GM21515 (cell line): ENCODE measurements around the gene COLEC12.
"Not testable (repeated sequence)": the region's sequence is repeated elsewhere in the genome, so short reads cannot be mapped to it uniquely, and the experiment has no call there.

Source experiments
- ATAC-seq: cut with Tn5 transposase; IDR thresholded peaks from one replicate; pipeline ENCODE4 v1.9.1; 2021; ENCODE audit not compliant: unreplicated experiment

COLEC12 gene

DNA sequence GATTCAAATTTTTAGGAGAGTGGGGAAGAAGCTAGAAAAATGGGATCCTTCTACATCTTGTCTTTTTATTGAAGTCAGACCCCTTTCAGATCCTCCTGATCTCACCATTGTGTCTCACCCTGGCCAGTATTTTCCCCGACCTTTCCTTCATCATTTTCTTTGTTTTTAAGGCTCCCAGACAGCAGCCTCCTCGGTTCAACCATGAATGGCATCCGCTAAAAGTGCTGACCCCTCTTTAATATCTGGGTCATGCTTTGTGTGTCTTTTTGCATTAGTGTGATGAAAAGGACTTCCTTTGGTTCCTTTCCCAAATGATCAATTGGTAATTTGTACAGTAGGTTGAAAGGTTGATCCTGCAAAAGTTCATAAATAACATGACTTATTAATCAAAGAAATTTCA is 205.9 kb downstream of the COLEC12 start:
- no peak for ATAC-seq

GRCh38 chr18:293536-293935 is 207.0 kb downstream of the COLEC12 start:
- no peak for ATAC-seq

GRCh38 chr18:292271-292670 is 208.2 kb downstream of the COLEC12 start:
- no peak for ATAC-seq

DNA sequence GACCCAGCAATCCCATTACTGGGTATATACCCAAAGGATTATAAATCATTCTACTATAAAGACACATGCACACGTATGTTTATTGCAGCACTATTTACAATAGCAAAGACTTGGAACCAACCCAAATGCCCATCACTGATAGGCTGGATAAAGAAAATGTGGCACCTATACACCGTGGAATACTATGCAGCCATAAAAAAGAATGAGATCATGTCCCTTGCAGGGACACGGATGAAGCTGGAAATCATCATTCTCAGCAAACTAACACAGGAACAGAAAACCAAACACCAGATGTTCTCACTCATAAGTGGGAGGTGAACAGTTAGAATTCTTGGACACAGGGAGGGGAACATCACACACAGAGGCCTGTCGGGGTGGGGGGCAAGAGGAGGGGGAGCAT is 210.5 kb downstream of the COLEC12 start:
- not testable (repeated sequence) for ATAC-seq

DNA sequence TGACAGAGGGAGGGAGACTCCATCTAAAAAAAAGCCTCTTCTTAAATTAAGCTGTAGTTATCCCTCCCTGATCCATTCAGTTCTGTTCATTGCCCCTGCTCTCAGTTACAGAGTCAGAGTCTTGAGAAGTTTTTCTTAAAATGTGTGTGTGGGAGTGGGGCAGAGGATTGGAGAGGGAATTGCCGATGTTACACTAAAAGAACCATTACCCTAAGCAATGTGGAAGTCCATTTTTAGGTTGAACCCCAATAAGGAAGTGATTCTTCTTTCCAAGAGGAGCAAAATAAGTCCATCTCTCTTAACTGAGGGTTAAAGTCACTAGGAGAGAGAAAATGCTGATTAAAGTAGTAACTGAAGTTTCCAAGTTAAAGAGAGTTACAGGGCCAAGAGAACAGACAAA is 211.5 kb downstream of the COLEC12 start:
- ATAC-seq, result no peak

DNA sequence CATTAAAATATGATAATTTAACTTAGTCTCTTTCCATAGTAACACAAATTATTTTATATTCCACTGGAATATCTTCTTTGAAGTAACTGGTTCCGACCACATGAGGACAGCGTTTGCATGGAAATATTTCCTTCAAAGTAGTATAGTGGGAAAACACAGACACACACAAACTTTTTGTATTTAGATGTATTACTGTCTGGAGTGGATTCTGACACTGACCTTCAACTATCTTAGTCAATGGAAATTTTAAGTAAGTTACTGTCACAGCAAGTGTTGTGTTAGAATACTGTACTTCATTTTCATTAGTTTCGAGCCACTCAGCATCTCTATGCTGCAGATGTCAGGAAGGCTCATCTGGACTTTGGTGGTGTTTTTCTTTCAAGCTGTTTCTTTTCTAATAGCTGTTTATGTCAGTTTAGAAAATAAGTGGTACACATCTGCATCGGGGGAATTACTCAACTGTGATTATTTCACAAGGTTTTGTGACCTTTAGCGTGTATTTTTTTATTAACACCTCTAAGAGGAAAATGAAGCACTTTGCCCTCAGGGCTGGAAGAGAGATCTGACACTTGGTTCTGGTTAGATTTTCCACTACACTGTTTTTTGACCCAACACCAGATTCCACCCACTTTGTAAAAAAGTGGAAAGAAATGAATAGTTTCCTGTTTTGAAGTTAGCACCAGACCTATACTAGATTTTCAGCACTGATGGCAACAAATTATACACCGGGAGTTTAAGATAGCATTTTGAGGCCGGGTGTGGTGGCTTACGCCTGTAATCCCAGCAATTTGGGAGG is 213.8 kb downstream of the COLEC12 start:
- no peak for ATAC-seq

DNA sequence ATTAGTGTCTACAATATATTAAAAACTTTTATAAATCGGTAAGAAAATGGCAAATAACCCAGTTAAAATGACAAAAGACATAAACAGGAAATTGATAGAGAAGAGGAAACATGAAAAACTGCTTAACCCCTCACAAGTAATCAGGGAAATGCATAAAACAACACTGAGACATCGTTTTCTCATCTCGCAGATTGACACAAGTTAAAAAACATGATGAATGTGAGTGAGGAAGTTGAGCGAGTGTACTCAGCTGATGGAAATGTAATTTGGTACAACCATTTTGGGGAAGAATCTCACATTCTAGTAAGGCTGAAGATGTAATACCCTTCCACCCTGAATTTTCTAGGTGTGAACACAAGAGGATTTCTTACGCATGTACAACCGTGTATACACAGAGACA is 214.7 kb downstream of the COLEC12 start:
- no peak for ATAC-seq

DNA sequence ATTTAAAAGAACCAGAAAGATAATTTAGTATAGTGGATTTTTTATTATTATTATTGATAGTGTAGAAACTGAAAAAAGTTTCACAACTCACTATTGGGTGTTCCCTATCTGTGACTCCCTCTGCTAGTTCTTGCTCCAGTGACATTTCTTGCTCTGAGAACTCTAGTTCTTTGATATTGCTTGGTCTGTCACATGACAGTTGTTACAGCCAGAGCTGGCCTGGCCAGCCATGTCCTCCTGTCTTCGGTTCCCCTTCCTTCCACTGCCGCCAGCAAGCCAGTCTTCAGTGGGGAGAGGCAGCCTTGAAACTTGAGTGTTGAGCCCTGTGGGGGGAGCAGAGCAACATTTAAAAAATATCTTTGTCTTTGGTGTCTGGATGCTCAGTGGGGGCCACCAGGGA is 225.0 kb downstream of the COLEC12 start:
- no peak for ATAC-seq

- ATAC-seq, result no peak
Observed at GRCh38 chr18:274313-274712, 226.2 kb downstream of the COLEC12 start.

- no peak for ATAC-seq
Observed at GRCh38 chr18:273525-273924, 227.0 kb downstream of the COLEC12 start.

- ATAC-seq, result no peak
Observed at GRCh38 chr18:272650-273049, 227.9 kb downstream of the COLEC12 start.

GRCh38 chr18:269480-270095 is 230.9 kb downstream of the COLEC12 start:
- ATAC-seq, result no peak

GRCh38 chr18:267688-268552 is 232.6 kb downstream of the COLEC12 start, which contains the start of gene THOC1:
Gene THOC1 (minus strand): TSS chr18:268047. CDS start chr18:268019, 28 bp downstream.
- ATAC-seq, result peak; percentile 93

DNA sequence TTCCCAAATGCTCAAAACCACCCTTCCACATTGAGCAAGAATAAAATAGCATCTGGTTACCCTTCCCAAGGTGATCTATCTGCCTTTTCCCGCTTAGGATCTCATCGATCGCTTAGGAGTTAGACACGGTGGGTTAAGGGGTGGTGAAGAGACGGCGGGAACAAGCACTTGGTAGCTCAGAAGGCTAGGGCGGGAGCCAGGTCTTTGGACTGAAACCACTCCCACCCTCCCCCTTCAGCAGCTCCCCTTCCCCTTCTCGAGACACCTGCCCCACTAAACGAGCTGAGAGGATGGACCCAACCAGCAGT is 233.2 kb downstream of the COLEC12 start:
- ATAC-seq, result peak; percentile 25
